GM19238 (cell line): ENCODE data around the gene C1orf167.

Experiments used
- DNase-seq: peaks from one replicate; pipeline ENCODE4 v3.0.0; 2011; ENCODE audit warnings: low spot score; ENCODE audit not compliant: insufficient read length

The C1orf167 gene

GRCh38 chr1:11831945-11832725, 70.1 kb downstream of the C1orf167 start:
- DNase-seq = no peak

- no peak for DNase-seq
Measured at GRCh38 chr1:11833497-11833896, 71.5 kb downstream of the C1orf167 start.

- no peak for DNase-seq
Measured at GRCh38 chr1:11833900-11834299, 71.9 kb downstream of the C1orf167 start.

- DNase-seq = no peak
Measured at GRCh38 chr1:11835441-11836225, 73.6 kb downstream of the C1orf167 start.

GRCh38 chr1:11836955-11837766, 75.2 kb downstream of the C1orf167 start:
- DNase-seq = no peak

- no peak for DNase-seq
Measured at GRCh38 chr1:11837767-11838348, 75.9 kb downstream of the C1orf167 start.

GRCh38 chr1:11838349-11839272, 76.6 kb downstream of the C1orf167 start:
- peak; percentile 85 for DNase-seq
